Mucosa of rectum (tissue), 2 donors: ENCODE results near the gene KCTD1.
"Not testable (repeated sequence)": the region's sequence is repeated elsewhere in the genome, so short reads cannot be mapped to it uniquely, and the experiment has no call there.

Experiments
- H3K27ac ChIP-seq, 2 donors: one replicate each; pipeline ENCODE4 v1.7.0; 2013; ENCODE audit warnings: inconsistent platforms in 2 of 2, low read depth in 2 of 2, low read length in 2 of 2
- H3K27me3 ChIP-seq, 2 donors: one replicate each; pipeline ENCODE4 v1.7.0; 2013; ENCODE audit warnings: low read length in 2 of 2; ENCODE audit not compliant: control insufficient read depth in 2 of 2, insufficient read depth in 2 of 2
- H3K36me3 ChIP-seq, 2 donors: one replicate each; pipeline ENCODE4 v1.7.0; 2013; ENCODE audit warnings: low read length in 2 of 2; ENCODE audit not compliant: control insufficient read depth in 2 of 2, insufficient read depth in 2 of 2
- H3K4me1 ChIP-seq, 2 donors: one replicate each; pipeline ENCODE4 v1.7.0; 2013; ENCODE audit warnings: low read length in 2 of 2, mild to moderate bottlenecking in 1 of 2; ENCODE audit not compliant: control insufficient read depth in 2 of 2, insufficient read depth in 2 of 2
- H3K4me3 ChIP-seq, 2 donors: one replicate each; pipeline ENCODE4 v1.7.0; 2013; ENCODE audit warnings: low read length in 2 of 2
- H3K9ac ChIP-seq, 2 donors: one replicate each; pipeline ENCODE4 v1.7.0; 2013; ENCODE audit warnings: low read length in 2 of 2, low read depth in 1 of 2, mild to moderate bottlenecking in 1 of 2
- H3K9me3 ChIP-seq, 2 donors: one replicate each; pipeline ENCODE4 v1.7.0; 2013; ENCODE audit warnings: low read length in 2 of 2; ENCODE audit not compliant: control insufficient read depth in 2 of 2
- donor health status: healthy.
- donor health status: Normal muscosa, but diverticular disease.

The KCTD1 gene

DNA sequence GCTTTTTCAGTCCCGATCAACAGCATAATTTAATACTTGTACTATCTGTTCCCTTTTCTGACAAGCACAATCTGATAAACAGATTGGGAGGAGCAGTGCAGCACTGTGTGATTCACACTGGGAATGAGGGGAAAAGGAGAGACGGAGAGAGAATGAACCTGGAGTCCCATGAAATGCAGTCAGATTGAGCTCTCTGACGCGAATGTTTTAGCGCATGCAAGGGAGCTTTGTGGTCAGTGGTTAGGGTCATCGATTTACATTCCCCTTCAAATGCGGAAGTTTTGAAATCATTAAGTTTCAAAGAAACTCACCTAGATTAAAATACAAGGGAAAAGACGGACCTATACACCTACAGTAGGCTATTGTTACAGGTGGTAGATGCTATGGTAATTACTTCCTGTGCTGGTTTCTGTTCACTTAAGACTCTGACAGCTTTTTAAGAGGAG, 99.6 kb downstream of the KCTD1 start:
- Histone ChIP-seq H3K4me1 (no peaks in the 10 kb centered on the region), H3K9me3 (no peaks in the 10 kb centered on the region), H3K36me3 (no peaks in the 10 kb centered on the region), H3K9ac (no peak overlapping the region), H3K27ac (peak overlapping the region in 1 of 2 donors; percentile 19), H3K27me3 (no peaks in the 10 kb centered on the region), H3K4me3 (no peak overlapping the region)

- no peaks in the 10 kb centered on the region for H3K9me3 ChIP-seq
- H3K4me1 ChIP-seq, result no peaks in the 10 kb centered on the region
- H3K27ac ChIP-seq, result no peak overlapping the region
- no peaks in the 10 kb centered on the region for H3K36me3 ChIP-seq
- H3K27me3 ChIP-seq, result no peaks in the 10 kb centered on the region
- H3K9ac ChIP-seq, result no peak overlapping the region
- H3K4me3 ChIP-seq, result no peak overlapping the region
Measured at GRCh38 chr18:26443853-26444252, 104.5 kb downstream of the KCTD1 start.

- no peaks in the 10 kb centered on the region for H3K27me3 ChIP-seq
- H3K9me3 ChIP-seq, result no peaks in the 10 kb centered on the region
- H3K36me3 ChIP-seq, result no peaks in the 10 kb centered on the region
- no peaks in the 10 kb centered on the region for H3K4me1 ChIP-seq
- H3K27ac ChIP-seq, result no peak overlapping the region
- H3K9ac ChIP-seq, result no peak overlapping the region
- H3K4me3 ChIP-seq, result no peak overlapping the region
Measured at GRCh38 chr18:26442126-26442525, 106.2 kb downstream of the KCTD1 start.

- no peak overlapping the region for H3K27ac ChIP-seq
- no peak overlapping the region for H3K4me3 ChIP-seq
- H3K4me1 ChIP-seq, result no peaks in the 10 kb centered on the region
- no peaks in the 10 kb centered on the region for H3K27me3 ChIP-seq
- no peaks in the 10 kb centered on the region for H3K9me3 ChIP-seq
- no peaks in the 10 kb centered on the region for H3K36me3 ChIP-seq
- H3K9ac ChIP-seq, result no peak overlapping the region
Measured at GRCh38 chr18:26440644-26441043, 107.7 kb downstream of the KCTD1 start.

- H3K9ac ChIP-seq, result no peak overlapping the region
- no peaks in the 10 kb centered on the region for H3K9me3 ChIP-seq
- no peak overlapping the region for H3K27ac ChIP-seq
- no peaks in the 10 kb centered on the region for H3K36me3 ChIP-seq
- H3K4me3 ChIP-seq, result no peak overlapping the region
- H3K4me1 ChIP-seq, result no peaks in the 10 kb centered on the region
- no peaks in the 10 kb centered on the region for H3K27me3 ChIP-seq
Measured at GRCh38 chr18:26439537-26439936, 108.8 kb downstream of the KCTD1 start.

- Histone ChIP-seq H3K4me1 (no peaks in the 10 kb centered on the region), H3K36me3 (no peaks in the 10 kb centered on the region)
Measured at GRCh38 chr18:26438980-26439379, 109.4 kb downstream of the KCTD1 start.

DNA sequence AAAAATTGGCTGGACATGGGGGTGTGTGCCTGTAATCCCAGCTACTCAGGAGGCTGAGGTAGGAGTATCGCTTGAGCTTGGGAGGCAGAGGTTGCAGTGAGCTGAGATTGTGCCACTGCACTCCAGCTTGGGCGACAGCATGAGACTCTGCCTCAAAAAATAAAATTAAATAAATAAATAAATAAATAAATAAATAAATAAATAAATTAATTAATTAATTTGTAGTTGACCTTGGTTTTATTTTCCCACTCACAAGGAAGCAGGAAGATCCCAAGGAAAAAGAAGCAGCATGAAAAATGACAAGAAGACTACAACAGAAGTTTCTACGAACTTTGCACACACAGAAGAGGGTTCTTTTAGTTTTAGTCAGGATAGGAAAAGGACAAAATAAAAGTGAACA, 110.7 kb downstream of the KCTD1 start:
- H3K27me3 ChIP-seq, H3K9me3 ChIP-seq, H3K4me3 ChIP-seq, H3K27ac ChIP-seq, H3K4me1 ChIP-seq, H3K36me3 ChIP-seq, H3K9ac ChIP-seq: not testable (repeated sequence)

More at GRCh38 chr18:26438980-26439379, 109.4 kb downstream of the KCTD1 start:
- Histone ChIP-seq H3K27ac (no peak overlapping the region), H3K27me3 (no peaks in the 10 kb centered on the region), H3K4me3 (no peak overlapping the region), H3K9ac (no peak overlapping the region), H3K9me3 (no peaks in the 10 kb centered on the region)

- Histone ChIP-seq H3K9me3 (no peaks in the 10 kb centered on the region), H3K4me3 (no peak overlapping the region), H3K36me3 (no peaks in the 10 kb centered on the region), H3K27ac (no peak overlapping the region), H3K9ac (no peak overlapping the region), H3K4me1 (no peaks in the 10 kb centered on the region), H3K27me3 (no peaks in the 10 kb centered on the region)
Measured at GRCh38 chr18:26436176-26437051, 111.9 kb downstream of the KCTD1 start.

DNA sequence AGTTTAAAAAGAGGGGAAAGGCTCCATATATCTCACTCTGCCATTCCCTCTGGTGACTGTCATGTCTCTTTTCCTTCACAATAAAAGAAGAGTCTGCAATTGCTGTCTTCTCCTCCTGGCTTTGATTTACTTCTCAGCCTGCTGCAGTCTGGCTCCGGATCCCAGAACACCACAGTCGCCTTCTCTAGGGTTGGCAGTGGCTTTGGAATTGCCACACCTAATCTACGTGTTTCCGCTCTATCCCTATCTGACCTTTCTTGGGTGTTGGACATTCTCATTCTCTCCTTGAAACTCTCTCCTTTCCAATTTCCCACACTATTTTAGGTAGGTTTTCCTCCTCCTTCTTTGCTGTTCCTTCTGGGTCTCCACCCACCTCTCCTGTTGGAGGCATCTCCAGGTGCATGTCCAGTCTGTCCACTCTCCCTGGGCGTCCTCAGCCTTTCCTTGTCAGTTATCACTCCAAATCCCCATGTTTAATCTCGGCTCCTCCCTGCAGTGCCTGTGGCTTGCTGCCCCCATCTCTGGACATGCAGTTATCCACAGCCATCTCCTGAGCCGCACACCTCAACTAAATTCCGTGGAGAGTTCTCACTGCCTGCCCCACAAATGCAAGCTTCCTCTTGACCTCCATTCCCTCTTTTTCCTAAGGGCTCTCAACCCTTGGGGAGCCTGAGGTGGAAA, 112.8 kb downstream of the KCTD1 start:
- no peak overlapping the region for H3K27ac ChIP-seq
- H3K4me3 ChIP-seq, result no peak overlapping the region
- no peaks in the 10 kb centered on the region for H3K4me1 ChIP-seq
- no peaks in the 10 kb centered on the region for H3K36me3 ChIP-seq
- H3K9me3 ChIP-seq, result no peaks in the 10 kb centered on the region
- H3K27me3 ChIP-seq, result no peaks in the 10 kb centered on the region
- H3K9ac ChIP-seq, result no peak overlapping the region

GRCh38 chr18:26434887-26435286, 113.5 kb downstream of the KCTD1 start:
- H3K36me3 ChIP-seq, result no peaks in the 10 kb centered on the region
- no peak overlapping the region for H3K27ac ChIP-seq
- H3K9ac ChIP-seq, result no peak overlapping the region
- H3K27me3 ChIP-seq, result no peaks in the 10 kb centered on the region
- no peak overlapping the region for H3K4me3 ChIP-seq
- H3K9me3 ChIP-seq, result no peaks in the 10 kb centered on the region
- no peaks in the 10 kb centered on the region for H3K4me1 ChIP-seq
